ENCODE results near the gene NAA15. TPM values are rescaled to one million over a fixed set of nuclear protein-coding genes. Genes with fewer than 3 reads are reported as not detected.
"Not testable (repeated sequence)": the region's sequence is repeated elsewhere in the genome, so short reads cannot be mapped to it uniquely, and the experiment has no call there.

Gene NAA15
- polyA plus RNA-seq, 1 of the 3 experiments (the other 2 are of a cell fraction) = 7.1 TPM

- H3K4me1 ChIP-seq (ENCODE audit: control insufficient read depth in 1 of 2, insufficient read depth in 2 of 2, low read depth in 1 of 2, low read length in 1 of 2) = peaks cover 4 to 20% of the 10 kb centered on the region in 2 experiments; a peak in 2 of 4 replicates
- H3K9me2 ChIP-seq = no peaks in the 10 kb centered on the region
- peaks cover 95% of the 10 kb centered on the region for H3K79me2 ChIP-seq (ENCODE audit: insufficient read depth)
- H3K27ac ChIP-seq (ENCODE audit: low read depth in 2 of 2, low read length in 1 of 2) = no peak overlapping the region
- no peak overlapping the region for H3K4me3 ChIP-seq (ENCODE audit: low read depth in 2 of 2, low read length in 1 of 2)
- ChIA-PET CTCF (interaction anchor here (1.1 kb wide), 1 partner anchor 45 kb away, joined by 3 read pairs; no protein-coding TSS in a partner anchor), POLR2A (no interaction called here)
- H3K4me2 ChIP-seq = no peak overlapping the region
- no peaks in the 10 kb centered on the region for H3K36me3 ChIP-seq (replicated peaks in 1 of 2; ENCODE audit: control insufficient read depth in 1 of 2, insufficient read depth in 2 of 2, low read length in 1 of 2)
- DNase-seq = peak; percentile 24
- no peaks in the 10 kb centered on the region for H3K9me3 ChIP-seq
- peaks cover 8% of the 10 kb centered on the region for H3F3A ChIP-seq (replicated peaks; ENCODE audit: insufficient read depth)
- H2AFZ ChIP-seq (ENCODE audit: low read depth) = no peak overlapping the region
- H3K27me3 ChIP-seq (ENCODE audit: insufficient read depth) = no peaks in the 10 kb centered on the region
- TF ChIP-seq PBX3 (IDR thresholded peaks at IDR 0.05) = no peak
- TF ChIP-seq USF1 (IDR thresholded peaks at IDR 0.05; ENCODE audit: borderline replicate concordance, low read depth) = peak; percentile 64; the same call in 1 of the 2 replicates
- 93% methylated on average over 5 of the region's 5 CpGs for WGBS (ENCODE audit: low lambda C conversion rate)
- no peak overlapping the region for H3K9ac ChIP-seq
- peaks cover 37% of the 10 kb centered on the region for H4K20me1 ChIP-seq (ENCODE audit: insufficient read depth)
These were observed 159.8 kb downstream of the NAA15 start for GRCh38 chr4:139461022-139461628.

- H4K20me1 ChIP-seq (ENCODE audit: insufficient read depth); POLR2A ChIA-PET: not testable (repeated sequence)
- H3K79me2 ChIP-seq (ENCODE audit: insufficient read depth) = peaks cover 96% of the 10 kb centered on the region
These were observed 163.2 kb downstream of the NAA15 start for GRCh38 chr4:139464512-139464911.

GRCh38 chr4:139465922-139466321, 164.6 kb downstream of the NAA15 start:
- Histone ChIP-seq H4K20me1 (ENCODE audit: insufficient read depth) (peaks cover 5% of the 10 kb centered on the region; the same call in 1 of the 2 replicates), H3K27ac (ENCODE audit: low read depth in 2 of 2, low read length in 1 of 2) (no peak overlapping the region), H3K9me3 (no peaks in the 10 kb centered on the region), H3K79me2 (ENCODE audit: insufficient read depth) (peaks cover 96% of the 10 kb centered on the region), H3K4me3 (ENCODE audit: low read depth in 2 of 2, low read length in 1 of 2) (no peak overlapping the region), H3F3A (replicated peaks; ENCODE audit: insufficient read depth) (no peaks in the 10 kb centered on the region), H3K27me3 (ENCODE audit: insufficient read depth) (no peaks in the 10 kb centered on the region), H3K36me3 (replicated peaks in 1 of 2; ENCODE audit: control insufficient read depth in 1 of 2, insufficient read depth in 2 of 2, low read length in 1 of 2) (peaks cover 0 to 8% of the 10 kb centered on the region in 2 experiments), H2AFZ (ENCODE audit: low read depth) (no peak overlapping the region), H3K4me2 (no peak overlapping the region), H3K9ac (no peak overlapping the region), H3K4me1 (ENCODE audit: control insufficient read depth in 1 of 2, insufficient read depth in 2 of 2, low read depth in 1 of 2, low read length in 1 of 2) (0 out of 4 replicates have a peak, but pooled peaks cover 0 to under 1% of the 10 kb centered on the region in 2 experiments), H3K9me2 (no peaks in the 10 kb centered on the region)
- POLR2A ChIA-PET = interaction anchor here (0.5 kb wide), 1 partner anchor 1290 kb away, joined by 4 read pairs; the partner anchor contains the start of gene TBC1D9
- 71% methylated on average over 4 of the region's 4 CpGs for WGBS (ENCODE audit: low lambda C conversion rate)
- DNase-seq = no peak
- CTCF ChIA-PET = interaction anchor here (1.3 kb wide), 1 partner anchor 32 kb away, joined by 4 read pairs; no protein-coding TSS in a partner anchor
- no peak for TF ChIP-seq JUND (IDR thresholded peaks at IDR 0.05)
- no peak for TF ChIP-seq FOSL2 (IDR thresholded peaks at IDR 0.05; ENCODE audit: borderline replicate concordance, low read depth)
- TF ChIP-seq IRF3 (IDR thresholded peaks at IDR 0.05; ENCODE audit: low read depth, low read length) = no peak
- TF ChIP-seq NFIC (IDR thresholded peaks at IDR 0.05; ENCODE audit: borderline replicate concordance) = no peak
- TF ChIP-seq NRF1 (IDR thresholded peaks at IDR 0.05; ENCODE audit: low read depth, low read length) = no peak
- TF ChIP-seq EZH2phosphoT487 (IDR thresholded peaks at IDR 0.05; ENCODE audit: borderline replicate concordance, low read depth) = no peak
- no peak for TF ChIP-seq EP300 (IDR thresholded peaks at IDR 0.05; ENCODE audit: borderline replicate concordance in 1 of 2, low read depth in 1 of 2, low read length in 1 of 2)
- TF ChIP-seq FOXM1 (IDR thresholded peaks at IDR 0.05; ENCODE audit: low read depth) = no peak
- TF ChIP-seq GABPA (IDR thresholded peaks at IDR 0.05; ENCODE audit: low read depth) = no peak
- TF ChIP-seq RAD21 (IDR thresholded peaks at IDR 0.05; ENCODE audit: low read length) = no peak
- TF ChIP-seq GATA2 (CRISPR knock-in tag; IDR thresholded peaks at IDR 0.05) = no peak
- no peak for TF ChIP-seq REST (IDR thresholded peaks at IDR 0.05; ENCODE audit: low read depth, low read length)
- TF ChIP-seq MEF2A (IDR thresholded peaks at IDR 0.05; ENCODE audit: borderline replicate concordance, low read depth) = no peak

More at GRCh38 chr4:139464512-139464911, 163.2 kb downstream of the NAA15 start:
- H3K4me3 ChIP-seq (ENCODE audit: low read depth in 2 of 2, low read length in 1 of 2); H3K27me3 ChIP-seq (ENCODE audit: insufficient read depth); H3F3A ChIP-seq (replicated peaks; ENCODE audit: insufficient read depth); H3K9ac ChIP-seq; H2AFZ ChIP-seq (ENCODE audit: low read depth); H3K27ac ChIP-seq (ENCODE audit: low read depth in 2 of 2, low read length in 1 of 2); H3K9me3 ChIP-seq; H3K4me1 ChIP-seq (ENCODE audit: control insufficient read depth in 1 of 2, insufficient read depth in 2 of 2, low read depth in 1 of 2, low read length in 1 of 2); CTCF ChIA-PET; DNase-seq; H3K4me2 ChIP-seq; H3K9me2 ChIP-seq; H3K36me3 ChIP-seq (replicated peaks in 1 of 2; ENCODE audit: control insufficient read depth in 1 of 2, insufficient read depth in 2 of 2, low read length in 1 of 2): not testable (repeated sequence)
- WGBS (ENCODE audit: low lambda C conversion rate) = 97% methylated on average over 5 of the region's 5 CpGs

Measured in SK-N-SH (cell line).